ENCODE measurements around the gene TMEM81.

Gene TMEM81

DNA sequence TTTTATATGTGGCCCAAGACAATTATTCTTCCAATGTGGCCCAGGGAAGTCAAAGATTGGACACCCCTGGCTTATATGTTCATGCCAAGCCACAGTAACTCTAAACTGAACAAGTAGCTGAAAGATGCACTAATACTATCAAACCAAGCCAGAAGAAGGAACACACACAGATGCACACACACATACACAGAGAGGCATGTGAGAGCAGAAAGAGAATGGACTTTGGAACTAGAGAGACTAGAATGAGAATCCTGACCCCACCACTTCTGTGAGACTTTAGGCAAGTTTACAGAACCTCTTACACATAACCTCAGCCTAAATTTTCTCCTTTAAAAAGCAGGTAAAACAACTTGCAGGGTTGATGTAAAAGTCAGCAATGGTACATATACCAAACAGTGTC, 11.2 kb upstream of the TMEM81 start:
- Histone ChIP-seq H3K27ac (no peak overlapping the region), H3K4me3 (IDR thresholded peaks at IDR 0.05; ENCODE audit: insufficient read depth, low read depth, low read length) (no peak overlapping the region), H3K4me1 (ENCODE audit: low read depth, poor library complexity, severe bottlenecking) (no peaks in the 10 kb centered on the region), H2AFZ (ENCODE audit: low read depth) (no peak overlapping the region), H3K27me3 (ENCODE audit: insufficient read depth, low read depth) (no peaks in the 10 kb centered on the region), H3K4me2 (no peak overlapping the region), H3K79me2 (ENCODE audit: insufficient read depth, low read depth) (no peaks in the 10 kb centered on the region; the same call in 1 of the 2 replicates), H3K36me3 (ENCODE audit: insufficient read depth) (peaks cover 19% of the 10 kb centered on the region), H4K20me1 (ENCODE audit: insufficient read depth) (no peaks in the 10 kb centered on the region), H3K9ac (no peak overlapping the region)
- TF ChIP-seq, protein P1, sequence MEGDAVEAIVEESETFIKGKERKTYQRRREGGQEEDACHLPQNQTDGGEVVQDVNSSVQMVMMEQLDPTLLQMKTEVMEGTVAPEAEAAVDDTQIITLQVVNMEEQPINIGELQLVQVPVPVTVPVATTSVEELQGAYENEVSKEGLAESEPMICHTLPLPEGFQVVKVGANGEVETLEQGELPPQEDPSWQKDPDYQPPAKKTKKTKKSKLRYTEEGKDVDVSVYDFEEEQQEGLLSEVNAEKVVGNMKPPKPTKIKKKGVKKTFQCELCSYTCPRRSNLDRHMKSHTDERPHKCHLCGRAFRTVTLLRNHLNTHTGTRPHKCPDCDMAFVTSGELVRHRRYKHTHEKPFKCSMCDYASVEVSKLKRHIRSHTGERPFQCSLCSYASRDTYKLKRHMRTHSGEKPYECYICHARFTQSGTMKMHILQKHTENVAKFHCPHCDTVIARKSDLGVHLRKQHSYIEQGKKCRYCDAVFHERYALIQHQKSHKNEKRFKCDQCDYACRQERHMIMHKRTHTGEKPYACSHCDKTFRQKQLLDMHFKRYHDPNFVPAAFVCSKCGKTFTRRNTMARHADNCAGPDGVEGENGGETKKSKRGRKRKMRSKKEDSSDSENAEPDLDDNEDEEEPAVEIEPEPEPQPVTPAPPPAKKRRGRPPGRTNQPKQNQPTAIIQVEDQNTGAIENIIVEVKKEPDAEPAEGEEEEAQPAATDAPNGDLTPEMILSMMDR (conservative IDR thresholded peaks at IDR 0.05; ENCODE audit: low read depth, low read length): no peak

DNA sequence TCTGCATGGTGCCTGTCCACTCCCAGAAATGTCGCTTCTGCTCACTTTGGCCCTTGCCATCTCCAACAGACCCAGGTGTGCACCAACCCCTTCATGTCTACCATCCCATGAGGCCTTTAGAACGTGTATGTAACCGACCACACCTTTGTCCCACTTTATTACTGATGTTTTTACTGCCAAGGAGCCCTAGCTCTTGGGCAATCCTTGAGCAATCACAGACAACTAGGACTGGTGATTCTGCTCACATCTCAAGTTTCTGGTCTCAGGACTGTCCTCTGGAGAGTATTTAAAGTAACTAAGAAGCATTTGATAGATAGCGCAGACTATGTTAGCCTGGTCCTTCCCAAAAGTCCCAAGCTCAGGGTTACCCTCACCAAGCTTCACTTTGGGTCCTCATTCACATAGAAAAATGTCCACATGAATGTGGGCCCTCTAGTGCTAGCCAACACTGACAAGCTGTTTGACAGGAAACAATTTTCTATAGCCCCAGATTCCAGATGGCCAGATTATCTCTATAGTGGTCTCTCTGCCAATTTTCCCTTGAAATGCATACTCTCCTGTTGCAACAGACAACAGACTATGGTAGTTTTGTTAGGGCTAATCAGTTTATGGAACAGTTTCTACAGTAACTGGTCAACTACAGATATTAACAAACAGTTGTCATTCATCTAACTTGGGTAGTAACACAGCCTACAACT, 6.9 kb upstream of the TMEM81 start:
- Histone ChIP-seq H3K36me3 (ENCODE audit: insufficient read depth) (peaks cover 16% of the 10 kb centered on the region), H3K9ac (no peak overlapping the region), H3K27me3 (ENCODE audit: insufficient read depth, low read depth) (no peaks in the 10 kb centered on the region), H3K4me1 (ENCODE audit: low read depth, poor library complexity, severe bottlenecking) (no peaks in the 10 kb centered on the region), H4K20me1 (ENCODE audit: insufficient read depth) (no peaks in the 10 kb centered on the region), H3K79me2 (ENCODE audit: insufficient read depth, low read depth) (no peaks in the 10 kb centered on the region; the same call in 1 of the 2 replicates), H2AFZ (ENCODE audit: low read depth) (no peak overlapping the region), H3K4me2 (no peak overlapping the region), H3K4me3 (IDR thresholded peaks at IDR 0.05; ENCODE audit: insufficient read depth, low read depth, low read length) (no peak overlapping the region), H3K27ac (no peak overlapping the region)
- TF ChIP-seq, protein P1 (conservative IDR thresholded peaks at IDR 0.05; ENCODE audit: low read depth, low read length): no peak

DNA sequence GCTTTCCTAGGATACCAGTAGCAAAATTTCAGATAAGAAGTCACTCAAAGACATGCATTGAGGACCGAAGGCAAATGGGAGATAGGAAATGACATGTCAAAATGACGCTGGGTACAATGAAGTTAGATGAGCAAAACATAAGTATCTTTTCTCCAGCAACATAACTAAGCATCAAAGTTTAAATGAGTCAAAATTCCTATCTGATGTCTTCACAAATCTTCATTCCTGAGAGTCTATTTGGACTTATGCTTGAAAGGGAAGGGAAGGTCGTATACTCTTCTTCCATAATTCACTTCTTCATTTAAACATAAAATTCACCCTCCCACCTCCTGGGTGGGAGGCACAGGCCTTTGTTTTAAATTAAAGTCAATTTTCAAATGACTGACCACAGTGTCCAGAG, 4.1 kb upstream of the TMEM81 start:
- Histone ChIP-seq H2AFZ (ENCODE audit: low read depth) (no peak overlapping the region), H3K27me3 (ENCODE audit: insufficient read depth, low read depth) (no peaks in the 10 kb centered on the region), H3K4me1 (ENCODE audit: low read depth, poor library complexity, severe bottlenecking) (no peaks in the 10 kb centered on the region), H3K27ac (no peak overlapping the region), H3K4me2 (no peak overlapping the region), H4K20me1 (ENCODE audit: insufficient read depth) (no peaks in the 10 kb centered on the region), H3K9ac (no peak overlapping the region), H3K79me2 (ENCODE audit: insufficient read depth, low read depth) (no peaks in the 10 kb centered on the region; the same call in 1 of the 2 replicates), H3K36me3 (ENCODE audit: insufficient read depth) (peaks cover 7% of the 10 kb centered on the region; the same call in 1 of the 2 replicates), H3K4me3 (IDR thresholded peaks at IDR 0.05; ENCODE audit: insufficient read depth, low read depth, low read length) (no peak overlapping the region)
- TF ChIP-seq, protein P1 (conservative IDR thresholded peaks at IDR 0.05; ENCODE audit: low read depth, low read length): no peak

DNA sequence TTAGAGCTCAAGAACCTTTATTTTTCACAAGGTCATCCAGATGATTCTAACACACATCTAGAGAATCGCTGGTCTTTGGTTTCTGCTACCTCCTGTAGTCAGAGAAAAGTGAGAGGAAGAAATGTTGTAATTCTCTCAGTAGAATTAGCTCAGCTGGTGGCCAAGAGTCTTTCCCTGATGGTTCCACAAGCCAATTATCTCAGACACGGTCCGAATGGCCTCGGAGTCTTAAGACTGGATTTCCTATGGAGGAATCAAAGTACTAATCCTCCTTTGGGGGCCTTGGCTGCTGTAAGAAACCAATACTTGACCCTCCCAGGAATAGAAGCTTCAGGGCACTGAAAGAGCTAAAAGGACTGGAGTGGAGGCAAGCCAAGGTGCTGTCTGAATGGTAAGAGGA, 1.8 kb downstream of the TMEM81 start:
- Histone ChIP-seq H3K27ac (no peak overlapping the region), H3K79me2 (ENCODE audit: insufficient read depth, low read depth) (no peaks in the 10 kb centered on the region), H3K36me3 (ENCODE audit: insufficient read depth) (no peaks in the 10 kb centered on the region), H3K4me1 (ENCODE audit: low read depth, poor library complexity, severe bottlenecking) (no peaks in the 10 kb centered on the region), H3K9ac (no peak overlapping the region), H3K4me3 (IDR thresholded peaks at IDR 0.05; ENCODE audit: insufficient read depth, low read depth, low read length) (no peak overlapping the region), H3K27me3 (ENCODE audit: insufficient read depth, low read depth) (no peaks in the 10 kb centered on the region), H4K20me1 (ENCODE audit: insufficient read depth) (no peaks in the 10 kb centered on the region), H3K4me2 (no peak overlapping the region), H2AFZ (ENCODE audit: low read depth) (no peak overlapping the region)
- TF ChIP-seq, protein P1 (conservative IDR thresholded peaks at IDR 0.05; ENCODE audit: low read depth, low read length): no peak

Measured in KMS-11 (cell line).